ENCODE results near the gene ACTL7A.
"Not testable (repeated sequence)": the region's sequence is repeated elsewhere in the genome, so short reads cannot be mapped to it uniquely, and the experiment has no call there.

Gene ACTL7A

DNA sequence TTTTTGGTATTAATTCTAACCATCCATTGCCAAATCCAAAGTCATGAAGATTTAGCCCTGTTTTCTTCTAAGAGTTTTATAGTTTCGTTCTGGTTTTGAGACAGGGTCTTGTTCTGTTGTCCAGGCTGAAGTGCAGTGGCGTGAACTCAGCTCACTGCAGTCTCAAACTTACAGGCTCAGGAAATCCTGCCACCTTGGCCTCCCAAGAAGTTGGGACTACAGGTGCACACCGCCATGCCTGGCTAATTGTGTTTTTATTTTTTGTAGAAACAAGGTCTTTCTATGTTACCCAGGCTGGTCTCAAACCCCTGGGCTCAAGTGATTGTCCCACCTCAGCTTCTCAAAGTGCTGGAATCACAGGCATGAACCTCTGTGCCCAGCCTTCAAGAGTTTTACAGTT lies 21.0 kb downstream of the ACTL7A start:
- no peak overlapping the region for H3K27ac Mint-ChIP-seq
- no peak overlapping the region for H3K4me3 Mint-ChIP-seq
- H3K27me3 Mint-ChIP-seq (ENCODE audit: low read depth, poor library complexity) = no peaks in the 10 kb centered on the region
- H3K9me3 Mint-ChIP-seq = no peaks in the 10 kb centered on the region
- peaks cover 67% of the 10 kb centered on the region for H3K36me3 Mint-ChIP-seq (ENCODE audit: low read depth)
- H3K4me1 Mint-ChIP-seq = no peaks in the 10 kb centered on the region
- DNase-seq = no peak
- TF ChIP-seq, protein P1, sequence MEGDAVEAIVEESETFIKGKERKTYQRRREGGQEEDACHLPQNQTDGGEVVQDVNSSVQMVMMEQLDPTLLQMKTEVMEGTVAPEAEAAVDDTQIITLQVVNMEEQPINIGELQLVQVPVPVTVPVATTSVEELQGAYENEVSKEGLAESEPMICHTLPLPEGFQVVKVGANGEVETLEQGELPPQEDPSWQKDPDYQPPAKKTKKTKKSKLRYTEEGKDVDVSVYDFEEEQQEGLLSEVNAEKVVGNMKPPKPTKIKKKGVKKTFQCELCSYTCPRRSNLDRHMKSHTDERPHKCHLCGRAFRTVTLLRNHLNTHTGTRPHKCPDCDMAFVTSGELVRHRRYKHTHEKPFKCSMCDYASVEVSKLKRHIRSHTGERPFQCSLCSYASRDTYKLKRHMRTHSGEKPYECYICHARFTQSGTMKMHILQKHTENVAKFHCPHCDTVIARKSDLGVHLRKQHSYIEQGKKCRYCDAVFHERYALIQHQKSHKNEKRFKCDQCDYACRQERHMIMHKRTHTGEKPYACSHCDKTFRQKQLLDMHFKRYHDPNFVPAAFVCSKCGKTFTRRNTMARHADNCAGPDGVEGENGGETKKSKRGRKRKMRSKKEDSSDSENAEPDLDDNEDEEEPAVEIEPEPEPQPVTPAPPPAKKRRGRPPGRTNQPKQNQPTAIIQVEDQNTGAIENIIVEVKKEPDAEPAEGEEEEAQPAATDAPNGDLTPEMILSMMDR (IDR thresholded peaks at IDR 0.05) = no peak

GRCh38 chr9:108884701-108885100 lies 22.6 kb downstream of the ACTL7A start:
- Mint-ChIP-seq H3K4me1 (no peaks in the 10 kb centered on the region), H3K9me3 (no peaks in the 10 kb centered on the region), H3K36me3 (ENCODE audit: low read depth) (peaks cover 58% of the 10 kb centered on the region), H3K27ac (no peak overlapping the region), H3K4me3 (no peak overlapping the region), H3K27me3 (ENCODE audit: low read depth, poor library complexity) (no peaks in the 10 kb centered on the region)
- no peak for DNase-seq
- TF ChIP-seq, protein P1 (IDR thresholded peaks at IDR 0.05) = no peak

GRCh38 chr9:108885643-108886348 lies 23.7 kb downstream of the ACTL7A start:
- Mint-ChIP-seq H3K9me3 (no peaks in the 10 kb centered on the region), H3K27me3 (ENCODE audit: low read depth, poor library complexity) (no peaks in the 10 kb centered on the region), H3K27ac (no peak overlapping the region), H3K4me1 (no peaks in the 10 kb centered on the region), H3K4me3 (no peak overlapping the region), H3K36me3 (ENCODE audit: low read depth) (peaks cover 50% of the 10 kb centered on the region)
- no peak for DNase-seq
- TF ChIP-seq, protein P1 (IDR thresholded peaks at IDR 0.05) = no peak

- H3K36me3 Mint-ChIP-seq (ENCODE audit: low read depth) = peaks cover 56% of the 10 kb centered on the region
- not testable (repeated sequence) for H3K27me3 Mint-ChIP-seq (ENCODE audit: low read depth, poor library complexity); DNase-seq; H3K4me1 Mint-ChIP-seq; H3K9me3 Mint-ChIP-seq; H3K4me3 Mint-ChIP-seq; H3K27ac Mint-ChIP-seq
Measured at GRCh38 chr9:108886594-108887271, 24.7 kb downstream of the ACTL7A start.

DNA sequence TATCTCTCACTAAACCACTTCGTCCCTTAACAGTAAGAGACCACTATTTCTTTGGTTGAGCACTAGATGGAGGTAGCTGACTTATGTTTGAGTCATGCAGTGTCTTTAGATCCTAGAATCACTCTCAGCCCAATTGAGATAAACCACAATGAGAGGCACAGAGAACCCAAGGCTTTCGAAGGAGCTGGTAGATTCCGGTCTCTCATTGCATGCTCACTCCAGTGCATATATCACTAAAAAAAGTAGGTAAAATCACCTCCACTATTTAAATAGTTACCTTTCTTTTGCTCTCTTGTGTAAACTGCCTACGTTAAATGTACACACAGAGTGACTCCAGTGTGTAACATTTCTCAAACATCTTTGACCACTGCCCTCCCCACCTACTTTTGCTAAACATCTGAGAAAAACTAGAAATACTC lies 27.6 kb downstream of the ACTL7A start:
- TF ChIP-seq, protein P1 (IDR thresholded peaks at IDR 0.05) = no peak
- H3K4me1 Mint-ChIP-seq = no peaks in the 10 kb centered on the region
- H3K9me3 Mint-ChIP-seq = no peaks in the 10 kb centered on the region
- no peak for DNase-seq
- no peak overlapping the region for H3K27ac Mint-ChIP-seq
- peaks cover 57% of the 10 kb centered on the region for H3K36me3 Mint-ChIP-seq (ENCODE audit: low read depth)
- H3K27me3 Mint-ChIP-seq (ENCODE audit: low read depth, poor library complexity) = peaks cover 2% of the 10 kb centered on the region
- no peak overlapping the region for H3K4me3 Mint-ChIP-seq

GRCh38 chr9:108894225-108894997 lies 32.3 kb downstream of the ACTL7A start:
- no peak overlapping the region for H3K27ac Mint-ChIP-seq
- no peaks in the 10 kb centered on the region for H3K9me3 Mint-ChIP-seq
- H3K36me3 Mint-ChIP-seq (ENCODE audit: low read depth) = peaks cover 67% of the 10 kb centered on the region

More at GRCh38 chr9:108894225-108894997, 32.3 kb downstream of the ACTL7A start:
- TF ChIP-seq, protein P1 (IDR thresholded peaks at IDR 0.05) = no peak
- DNase-seq = no peak
- no peak overlapping the region for H3K4me3 Mint-ChIP-seq
- no peaks in the 10 kb centered on the region for H3K4me1 Mint-ChIP-seq
- H3K27me3 Mint-ChIP-seq (ENCODE audit: low read depth, poor library complexity) = peaks cover 2% of the 10 kb centered on the region
